ENCODE data around the gene ST8SIA5.

DNA sequence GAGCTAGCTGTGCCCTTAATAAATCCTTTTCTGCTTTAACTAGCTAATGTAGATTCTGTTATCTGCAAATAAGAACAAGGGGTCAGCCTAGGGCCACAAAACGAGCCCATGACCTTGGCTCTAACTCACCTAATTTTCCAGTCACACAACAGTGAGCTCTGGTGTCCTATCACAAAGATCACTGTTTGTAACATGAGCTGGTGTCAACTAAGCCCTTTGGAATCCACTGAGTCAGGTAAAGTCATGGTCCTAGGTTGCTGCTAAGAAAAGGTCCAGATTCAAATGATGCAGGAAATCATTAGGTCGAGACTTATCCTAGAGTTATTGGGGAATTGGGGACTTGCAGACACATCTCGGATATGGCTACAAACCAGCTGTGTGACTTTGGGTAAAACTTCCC lies 49.9 kb downstream of the ST8SIA5 start:
- TF ChIP-seq CTCF (IDR thresholded peaks at IDR 0.05 in 2 of 3, conservative IDR thresholded peaks at IDR 0.05 in 1 of 3; ENCODE audit: control insufficient read depth in 2 of 3, extremely low read depth in 1 of 3, insufficient read depth in 1 of 3, low read depth in 3 of 3, low read length in 3 of 3) (no peak), NR2C2 (IDR thresholded peaks at IDR 0.05; ENCODE audit: borderline replicate concordance, control insufficient read depth, insufficient read length, low read depth) (no peak), POLR2A (IDR thresholded peaks at IDR 0.05; ENCODE audit: low read depth, low read length) (no peak), IKZF1 (conservative IDR thresholded peaks at IDR 0.05) (no peak), NFYB (IDR thresholded peaks at IDR 0.05; ENCODE audit: insufficient read depth, low read depth, low read length) (no peak), DPF2 (IDR thresholded peaks at IDR 0.05) (no peak)
